Measurements from ENCODE around the gene TIFAB.

GRCh38 chr5:135423846-135424168, 28.3 kb downstream of the TIFAB start:
- TF ChIP-seq POLR2A (IDR thresholded peaks at IDR 0.05; ENCODE audit: low read length) (no peak), GATA1 (IDR thresholded peaks at IDR 0.05; ENCODE audit: low read depth, low read length) (no peak)
